H1 (cell line): ENCODE measurements around the gene ABHD2.

Experiments used
- EZH2 ChIP-seq: fragments of 200-600 bp; sonication (generic); IDR thresholded peaks from 2 replicates; pipeline ENCODE4 v1.7.1; 2012; ENCODE audit warnings: low read depth, mild to moderate bottlenecking, moderate library complexity, low read length, inconsistent platforms; ENCODE audit not compliant: severe bottlenecking
- JUN ChIP-seq: IDR thresholded peaks from 2 replicates; pipeline ENCODE4 v1.6.1; 2011; ENCODE audit warnings: low read depth, mild to moderate bottlenecking, improper control_type of control experiment, low read length
- MAFK ChIP-seq: IDR thresholded peaks from 2 replicates; pipeline ENCODE4 v1.6.1; 2012; ENCODE audit warnings: low read depth, mild to moderate bottlenecking, improper control_type of control experiment, low read length
- POLR2A ChIP-seq, 2 experiments: IDR thresholded peaks; 1 replicate in 1 of 2; 2 replicates in 1 of 2; pipeline ENCODE4 v1.6.1; 2011; ENCODE audit warnings: low read depth in 2 of 2, low read length in 2 of 2, mild to moderate bottlenecking in 2 of 2; ENCODE audit errors: control extremely low read depth in 1 of 2
- YY1 ChIP-seq: IDR thresholded peaks from 2 replicates; pipeline ENCODE4 v1.6.1; 2011; ENCODE audit warnings: low read depth, mild to moderate bottlenecking, low read length

- TF ChIP-seq YY1 (no peak), MAFK (no peak), EZH2 (no peak), JUN (no peak), POLR2A (IDR thresholded peaks at IDR 0.05; ENCODE audit: control extremely low read depth in 1 of 2, low read depth in 2 of 2, low read length in 2 of 2) (no peak)
Observed at GRCh38 chr15:89155122-89155521, 66.9 kb downstream of the ABHD2 start.
